GM19351 (cell line): ENCODE data around the gene ZNF169.
A peak's percentile ranks its signal among the peaks of the same experiment; 100 is the strongest.
"Not testable (repeated sequence)": the region's sequence is repeated elsewhere in the genome, so short reads cannot be mapped to it uniquely, and the experiment has no call there.

Experiments used
- ATAC-seq: cut with Tn5 transposase; IDR thresholded peaks from one replicate; pipeline ENCODE4 v1.9.1; 2021; ENCODE audit warnings: mild to moderate bottlenecking, moderate library complexity; ENCODE audit not compliant: unreplicated experiment

ZNF169 gene

DNA sequence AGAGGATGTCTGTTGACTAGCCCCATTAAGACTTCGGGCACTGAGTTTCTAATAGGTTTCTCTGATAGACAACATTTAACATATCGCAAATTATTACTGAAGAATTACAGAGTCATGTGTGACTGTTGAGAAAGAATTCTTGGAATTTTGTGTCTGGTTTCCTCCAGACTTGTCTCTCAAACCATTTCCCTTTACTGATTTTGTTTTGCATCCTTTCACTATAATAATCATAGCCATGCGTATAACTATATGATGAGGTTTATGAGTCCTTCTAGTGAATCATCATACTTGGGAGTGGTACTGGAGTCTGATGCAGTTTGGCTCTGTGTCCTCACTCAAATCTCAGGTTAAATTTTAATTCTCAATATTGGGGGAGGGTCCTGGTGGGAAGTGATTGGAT lies 27.0 kb downstream of the ZNF169 start:
- no peak for ATAC-seq

DNA sequence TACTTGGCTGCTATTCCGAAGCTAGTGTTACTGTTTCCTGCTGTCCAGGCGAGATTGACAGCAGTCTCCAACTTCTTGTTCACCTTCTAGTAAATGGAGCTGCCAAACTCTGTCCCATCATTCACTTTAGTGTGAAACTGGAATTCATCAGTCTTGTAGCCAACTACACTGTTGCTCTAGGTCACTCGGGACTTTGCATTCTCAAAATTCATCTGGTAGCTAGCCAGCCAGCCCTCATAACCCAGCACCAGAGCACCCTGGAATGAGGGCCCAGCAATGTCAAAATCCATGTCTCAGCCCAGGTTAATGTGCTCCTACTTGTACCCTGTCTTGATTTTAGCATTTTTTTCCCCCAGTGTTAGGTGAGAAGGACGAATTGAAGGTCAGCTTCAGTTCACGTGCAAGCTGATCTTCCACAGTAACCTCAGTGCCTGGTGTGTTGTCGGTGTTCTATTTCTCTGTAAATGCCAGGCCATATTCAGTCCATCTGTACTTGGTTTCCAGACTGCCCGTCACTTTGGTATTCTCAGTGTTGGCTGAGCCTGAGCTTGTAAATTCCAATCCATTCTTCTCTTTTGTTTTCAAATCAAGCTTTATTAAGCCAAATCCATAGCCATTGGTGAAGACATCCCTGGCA lies 28.9 kb downstream of the ZNF169 start:
- no peak for ATAC-seq

DNA sequence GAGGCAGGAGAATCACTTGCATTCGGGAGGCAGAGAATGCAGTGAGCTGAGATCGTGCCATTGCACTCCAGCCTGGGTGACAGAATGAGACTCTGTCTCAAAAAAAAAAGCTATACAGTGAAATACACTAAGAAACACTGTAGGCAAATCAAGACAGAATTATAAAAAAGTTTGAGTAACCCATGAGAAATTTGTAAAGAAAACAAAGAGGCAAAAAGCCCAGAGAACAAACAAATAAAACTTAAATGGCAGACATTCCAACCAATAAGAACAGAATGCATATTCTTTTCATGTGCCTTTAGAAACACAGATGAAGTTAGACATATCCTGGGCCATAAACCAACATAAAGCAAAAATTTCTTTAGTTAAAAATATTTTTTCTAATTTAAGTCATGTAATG lies 30.6 kb downstream of the ZNF169 start:
- no peak for ATAC-seq

DNA sequence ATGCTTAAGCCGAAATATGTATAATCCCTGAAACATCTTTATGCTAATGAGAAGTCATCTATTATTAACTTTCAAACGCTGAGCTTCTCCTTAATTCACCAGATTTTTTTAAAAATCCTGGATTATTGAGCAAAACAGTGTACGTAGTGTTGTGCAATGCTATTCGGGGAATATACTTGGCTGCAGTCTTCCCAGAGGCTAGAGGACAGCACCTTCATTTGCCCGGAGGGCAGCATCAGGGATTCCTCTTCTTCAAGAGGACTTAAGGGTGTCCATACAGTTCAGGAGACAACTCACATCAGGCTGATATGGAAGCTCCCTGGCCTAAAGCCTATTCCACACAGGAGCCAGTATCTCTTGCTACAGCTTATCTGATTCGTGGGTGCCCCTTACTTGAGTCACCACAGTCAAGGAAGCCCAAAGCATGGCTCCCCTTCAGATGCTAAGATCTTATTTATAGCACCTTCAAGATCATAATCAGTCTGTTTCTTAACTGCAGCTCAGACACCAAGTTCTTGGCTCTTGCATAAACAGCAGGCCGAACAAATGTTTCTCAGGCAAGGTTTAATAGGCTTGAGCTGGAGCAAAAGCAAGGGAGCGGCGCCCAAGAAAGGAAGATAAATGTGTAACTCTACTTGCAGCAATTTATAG lies 40.0 kb downstream of the ZNF169 start:
- no peak for ATAC-seq

DNA sequence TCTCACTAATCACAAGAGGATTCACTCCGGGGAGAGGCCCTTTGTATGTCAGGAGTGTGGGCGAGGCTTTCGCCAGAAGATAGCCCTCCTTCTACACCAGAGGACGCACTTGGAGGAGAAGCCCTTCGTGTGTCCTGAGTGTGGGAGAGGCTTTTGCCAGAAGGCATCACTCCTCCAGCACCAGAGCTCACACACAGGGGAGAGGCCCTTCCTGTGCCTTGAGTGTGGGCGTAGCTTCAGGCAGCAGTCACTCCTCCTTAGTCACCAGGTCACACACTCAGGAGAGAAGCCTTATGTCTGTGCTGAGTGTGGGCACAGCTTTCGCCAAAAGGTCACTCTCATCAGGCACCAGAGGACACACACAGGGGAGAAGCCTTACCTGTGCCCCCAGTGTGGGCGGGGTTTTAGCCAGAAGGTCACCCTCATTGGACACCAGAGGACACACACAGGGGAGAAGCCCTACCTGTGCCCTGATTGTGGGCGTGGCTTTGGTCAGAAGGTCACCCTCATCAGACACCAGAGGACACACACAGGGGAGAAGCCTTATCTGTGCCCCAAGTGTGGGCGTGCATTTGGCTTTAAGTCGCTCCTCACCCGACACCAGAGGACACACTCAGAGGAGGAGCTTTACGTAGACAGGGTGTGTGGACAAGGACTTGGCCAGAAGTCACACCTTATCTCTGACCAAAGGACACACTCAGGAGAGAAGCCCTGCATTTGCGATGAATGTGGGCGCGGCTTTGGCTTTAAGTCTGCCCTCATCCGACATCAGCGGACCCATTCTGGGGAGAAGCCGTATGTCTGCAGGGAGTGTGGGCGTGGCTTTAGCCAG lies 41.6 kb downstream of the ZNF169 start:
- ATAC-seq: no peak

DNA sequence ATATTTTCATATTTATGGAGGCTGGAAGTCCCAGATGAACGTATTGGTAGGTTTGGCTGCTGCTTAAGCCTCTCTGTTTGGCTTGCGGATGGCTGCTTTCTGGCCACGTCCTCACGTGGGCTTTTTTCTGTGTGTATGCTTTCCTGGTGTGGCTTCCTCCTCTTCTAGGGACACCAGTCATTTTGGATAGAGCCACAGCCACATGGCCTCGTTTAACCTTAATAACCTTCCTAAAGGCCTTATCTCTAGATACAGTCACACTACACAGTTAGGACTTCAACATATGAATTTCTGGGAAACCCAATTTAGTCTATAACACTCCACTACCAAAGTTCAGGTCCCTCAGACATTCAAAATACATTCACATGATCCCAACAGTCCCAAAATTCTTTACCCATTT lies 42.5 kb downstream of the ZNF169 start:
- ATAC-seq: no peak

DNA sequence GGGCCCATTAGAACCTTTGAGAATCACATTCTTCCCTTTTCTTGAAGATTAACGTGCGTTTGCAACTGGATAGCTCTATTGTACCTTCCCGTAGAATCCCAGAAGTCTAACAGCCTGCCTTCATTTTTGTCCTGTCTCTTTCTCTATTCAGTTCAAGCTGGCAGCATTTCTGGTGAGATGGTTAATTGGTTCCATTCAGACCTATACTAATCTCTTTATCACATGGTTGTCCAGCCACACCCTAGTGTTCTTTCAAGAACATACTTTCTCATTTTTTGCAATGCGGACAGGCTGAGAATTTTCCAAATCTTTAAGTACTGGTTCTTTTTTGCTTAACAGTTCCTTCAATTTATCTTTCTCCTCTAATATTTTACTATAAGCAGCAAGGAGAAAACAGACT lies 43.3 kb downstream of the ZNF169 start:
- no peak for ATAC-seq

DNA sequence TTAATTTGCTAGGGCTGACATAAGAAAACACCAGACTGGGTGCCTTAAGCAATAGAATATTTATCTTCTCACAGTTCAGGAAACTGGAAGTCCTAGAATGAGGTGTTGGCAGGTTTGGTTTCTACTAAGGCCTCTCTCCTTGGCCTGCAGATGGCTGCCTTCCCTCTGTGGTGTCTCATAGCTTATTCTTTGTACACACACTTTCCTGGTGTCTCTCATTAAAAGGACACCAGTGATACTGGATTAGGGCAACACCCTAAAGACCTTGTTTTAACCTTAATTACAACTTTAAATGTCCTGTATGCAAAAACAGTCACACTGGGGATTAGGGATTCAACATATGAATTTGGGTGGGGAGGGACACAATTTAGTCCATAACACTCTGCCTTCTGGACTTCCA lies 44.2 kb downstream of the ZNF169 start:
- ATAC-seq: no peak

DNA sequence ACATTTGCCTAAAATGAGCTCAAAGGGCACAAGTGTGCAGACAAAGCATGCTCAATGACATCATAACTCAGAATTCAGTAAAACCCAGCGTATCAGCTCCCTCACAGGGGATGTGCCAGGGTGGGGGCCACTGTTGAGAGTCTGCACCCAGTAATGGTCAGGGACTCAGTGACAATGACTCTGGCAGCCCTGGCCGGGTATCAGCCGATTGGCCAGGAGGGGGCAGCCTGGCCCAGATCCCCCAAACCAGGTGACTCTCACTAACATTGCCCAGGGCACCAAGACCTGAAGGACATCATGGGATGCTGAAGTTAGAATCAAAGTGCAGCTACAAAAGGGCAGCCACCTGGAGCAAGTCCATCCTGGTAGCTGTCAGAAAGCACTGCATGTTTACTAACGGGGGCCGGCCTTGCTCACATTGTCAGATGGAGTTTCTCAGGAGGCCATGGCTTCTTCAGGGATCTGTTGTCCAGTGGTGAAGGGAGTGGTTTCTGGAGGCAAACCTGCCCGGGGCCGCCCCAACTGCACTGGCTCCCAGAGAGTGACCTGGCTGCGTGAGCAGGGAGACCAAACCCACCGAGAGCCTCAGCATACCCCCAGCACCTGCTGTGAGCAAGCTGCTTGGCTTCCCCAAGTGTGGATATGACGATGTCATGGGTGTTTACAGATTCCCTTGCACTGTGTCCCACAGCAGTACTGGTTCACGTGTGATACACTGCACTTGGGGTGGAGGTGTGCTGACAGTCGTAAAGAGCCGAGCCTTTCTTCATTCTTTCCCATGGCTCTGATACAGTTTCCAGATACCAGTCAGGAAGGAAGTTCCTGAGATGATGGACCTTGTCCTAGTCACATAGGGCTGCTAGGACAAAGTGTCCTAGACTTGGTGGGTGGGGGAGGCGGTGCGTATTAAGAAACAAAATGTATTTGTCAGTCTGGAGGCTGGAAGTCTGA lies 56.2 kb downstream of the ZNF169 start:
- not testable (repeated sequence) for ATAC-seq

DNA sequence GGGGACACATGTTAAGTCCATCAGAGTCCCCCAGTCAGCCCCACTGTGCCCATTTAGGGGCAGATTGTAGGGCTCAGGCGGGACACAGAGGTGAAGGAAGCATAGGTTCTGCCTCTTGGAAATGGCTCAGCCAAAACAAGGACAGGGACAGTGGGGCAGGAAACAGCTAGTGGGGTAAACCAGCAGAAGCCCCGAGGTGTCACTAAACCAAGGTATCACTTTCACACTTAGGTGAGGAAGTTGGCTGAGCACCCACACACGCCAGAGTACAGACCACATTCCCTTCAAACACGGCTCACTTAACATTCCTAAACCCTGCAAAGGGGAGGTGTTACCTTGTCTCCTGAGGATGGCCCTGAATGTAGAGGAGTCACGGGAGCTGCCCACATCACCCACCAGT lies 57.1 kb downstream of the ZNF169 start:
- ATAC-seq: peak; percentile 66

DNA sequence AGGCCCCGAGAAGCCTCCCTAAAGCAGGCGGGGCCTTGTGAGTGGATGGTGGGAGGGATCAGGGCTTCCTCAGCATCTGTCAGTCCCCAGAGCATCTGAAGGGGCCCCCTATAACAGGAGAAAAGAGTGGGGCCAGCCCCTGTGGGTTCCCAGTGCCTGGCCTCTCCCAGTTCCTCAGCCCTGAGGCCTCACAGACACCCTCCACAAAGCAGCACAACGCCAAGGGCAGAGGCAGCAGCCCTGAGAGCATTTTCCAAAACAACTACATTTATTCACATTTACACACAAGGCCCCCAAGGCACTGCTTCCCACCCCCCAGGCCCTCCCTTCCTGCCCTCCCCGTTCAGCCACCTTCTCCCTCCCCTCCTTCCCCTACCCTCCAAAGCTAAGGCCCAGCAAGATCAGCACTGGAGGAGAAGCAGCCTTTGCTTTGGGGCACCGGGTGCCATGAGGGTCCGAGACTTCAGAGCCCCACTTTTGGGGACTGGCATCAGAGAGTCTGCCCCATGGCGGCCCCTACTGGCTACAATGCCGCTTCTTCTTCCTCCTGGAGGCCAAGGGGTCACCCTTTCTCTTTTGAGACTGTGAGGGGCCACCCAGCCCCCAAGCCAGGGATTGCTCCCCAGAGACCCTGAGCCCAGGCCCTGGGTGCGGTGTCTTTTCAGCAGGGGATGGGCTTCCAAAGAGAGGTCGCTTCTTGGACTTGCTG lies 59.0 kb downstream of the ZNF169 start:
- not testable (repeated sequence) for ATAC-seq

DNA sequence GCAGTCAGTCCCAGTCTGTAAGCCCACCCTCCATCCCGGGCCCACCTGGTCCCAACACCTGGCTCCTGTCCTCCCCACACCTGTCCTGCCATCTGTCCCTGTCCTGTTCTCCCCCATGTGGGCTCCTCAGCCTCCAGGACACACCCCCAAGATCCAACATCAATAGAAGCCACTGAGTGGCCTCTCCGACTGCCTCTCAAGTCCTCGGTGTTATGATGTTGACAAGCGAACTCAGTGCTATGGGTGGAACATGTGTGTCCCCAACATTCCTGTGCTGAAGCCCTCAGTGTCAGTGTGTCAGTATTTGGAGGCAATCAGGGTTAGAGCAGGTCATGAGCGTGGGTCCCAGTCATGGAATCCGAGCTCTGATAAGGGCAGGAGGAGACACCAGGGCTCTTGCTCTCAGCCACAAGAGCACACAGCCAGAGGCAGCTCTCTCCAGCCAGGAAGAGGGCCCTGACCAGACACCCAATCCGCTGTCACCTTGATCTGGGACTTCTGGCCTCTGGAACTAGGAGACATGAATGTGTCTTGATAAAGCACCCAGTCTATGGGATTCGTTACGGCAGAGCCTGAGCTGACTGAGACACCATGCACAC lies 63.3 kb downstream of the ZNF169 start:
- not testable (repeated sequence) for ATAC-seq

DNA sequence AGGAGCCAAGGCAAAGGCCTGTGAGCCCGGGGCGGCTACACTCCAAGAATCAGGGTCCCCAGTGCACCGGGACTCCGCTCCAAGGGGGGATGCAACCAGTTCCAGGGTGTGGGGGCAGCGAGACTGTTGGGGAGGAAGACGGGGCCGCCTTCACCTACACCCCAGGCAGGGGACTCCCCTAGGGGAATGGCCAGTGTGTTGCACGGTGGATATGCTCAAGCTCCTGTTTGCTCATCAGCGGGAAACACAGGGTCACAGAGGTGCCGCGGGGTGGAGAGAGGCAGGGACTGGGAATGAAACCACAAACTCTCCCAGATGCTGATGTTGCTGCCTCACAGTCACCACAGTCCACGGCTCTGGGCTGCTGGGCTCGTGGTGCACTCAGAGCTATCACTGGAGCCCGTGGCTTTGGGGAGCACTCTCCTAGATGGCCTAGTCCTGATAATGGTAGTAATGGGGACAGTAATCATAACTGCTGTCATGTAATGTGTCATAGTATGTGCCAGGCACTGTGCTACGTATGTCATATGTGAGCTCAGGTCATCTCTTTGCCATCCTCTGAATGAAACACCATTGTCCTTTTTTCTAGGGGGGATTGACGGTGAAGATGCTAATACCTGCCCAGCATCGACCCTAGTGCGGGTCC lies 64.2 kb downstream of the ZNF169 start:
- ATAC-seq: not testable (repeated sequence)

DNA sequence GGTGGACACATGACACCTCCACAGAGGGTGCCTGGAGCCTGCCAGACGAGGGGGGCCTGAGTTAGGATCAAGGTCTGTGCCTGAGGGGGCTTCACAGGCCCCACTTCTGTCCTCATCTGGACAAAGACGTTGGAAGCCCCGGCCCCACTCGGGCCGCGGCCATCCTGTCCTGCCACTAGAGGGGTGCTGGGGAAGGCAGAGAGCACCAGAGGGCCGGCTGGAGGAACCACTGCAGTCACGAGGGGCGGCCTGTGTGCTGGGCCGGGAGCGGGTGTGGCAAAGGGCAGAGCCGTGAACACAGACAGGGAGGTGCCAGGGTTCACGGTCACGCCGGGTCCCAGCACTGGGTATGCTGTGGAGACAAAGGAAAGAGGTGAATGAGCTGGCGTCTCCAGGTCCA lies 66.5 kb downstream of the ZNF169 start:
- not testable (repeated sequence) for ATAC-seq

DNA sequence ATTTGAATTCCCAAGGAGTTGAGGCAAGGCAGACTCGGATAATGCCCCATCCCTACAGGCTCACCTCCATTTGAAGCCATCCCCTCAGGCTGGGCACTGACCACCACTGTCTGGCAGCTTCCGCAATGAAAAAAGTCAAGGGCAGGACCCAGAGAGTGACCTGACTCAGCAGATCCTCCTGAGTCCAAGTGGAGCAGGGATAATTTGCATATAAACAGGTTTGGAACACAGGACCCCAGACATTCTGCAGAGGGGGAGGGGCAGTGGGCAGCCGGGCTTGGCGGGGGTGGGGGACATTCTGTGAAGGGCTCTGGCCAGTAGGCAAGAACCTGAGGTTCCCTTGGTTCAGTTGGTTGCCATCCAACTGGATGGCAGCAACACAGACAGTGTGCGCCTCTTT lies 69.4 kb downstream of the ZNF169 start, which contains the start of gene NUTM2F:
Gene NUTM2F, minus strand, starts transcription at position 101 of the 400 bp plus-strand sequence. Its CDS starts 21 bp downstream, at position 80.
- ATAC-seq: not testable (repeated sequence)

DNA sequence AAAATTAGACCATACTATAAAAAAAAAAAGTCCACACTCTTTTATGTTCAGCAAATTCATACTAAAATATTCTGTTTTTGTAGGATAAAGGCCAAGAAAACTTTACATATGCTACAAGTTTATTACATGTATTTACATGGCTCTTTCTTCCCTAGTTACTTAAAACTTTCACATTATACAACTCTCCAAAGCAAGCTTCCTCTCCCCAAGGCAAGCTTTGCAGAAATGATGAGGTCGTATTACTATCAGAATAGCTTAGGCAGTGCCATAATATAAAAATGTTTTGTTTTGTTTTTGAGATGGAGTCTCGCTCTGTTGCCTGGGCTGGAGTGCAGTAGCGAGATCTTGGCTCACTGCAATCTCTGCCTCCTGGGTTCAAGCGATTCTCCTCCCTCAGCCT lies 77.3 kb downstream of the ZNF169 start:
- ATAC-seq: not testable (repeated sequence)

DNA sequence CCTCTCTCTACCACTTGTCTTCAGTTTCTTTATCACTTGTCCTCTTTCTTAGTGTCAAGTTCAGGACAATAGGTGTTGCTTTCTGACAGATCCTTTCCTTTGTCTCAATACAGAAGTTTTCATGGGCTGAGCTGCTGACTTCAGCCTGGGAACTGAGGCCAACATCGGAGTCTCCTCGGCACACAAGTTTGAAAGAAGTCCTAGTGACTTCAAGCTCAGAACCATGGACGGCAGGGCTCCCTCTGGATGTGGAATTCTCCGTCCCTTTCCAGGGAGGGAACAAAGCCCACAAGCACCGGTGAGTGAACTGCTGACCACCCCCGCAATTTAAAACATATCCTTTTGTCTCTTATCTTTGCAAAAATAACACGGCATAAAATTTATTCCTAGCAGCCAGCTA lies 79.6 kb downstream of the ZNF169 start:
- not testable (repeated sequence) for ATAC-seq

DNA sequence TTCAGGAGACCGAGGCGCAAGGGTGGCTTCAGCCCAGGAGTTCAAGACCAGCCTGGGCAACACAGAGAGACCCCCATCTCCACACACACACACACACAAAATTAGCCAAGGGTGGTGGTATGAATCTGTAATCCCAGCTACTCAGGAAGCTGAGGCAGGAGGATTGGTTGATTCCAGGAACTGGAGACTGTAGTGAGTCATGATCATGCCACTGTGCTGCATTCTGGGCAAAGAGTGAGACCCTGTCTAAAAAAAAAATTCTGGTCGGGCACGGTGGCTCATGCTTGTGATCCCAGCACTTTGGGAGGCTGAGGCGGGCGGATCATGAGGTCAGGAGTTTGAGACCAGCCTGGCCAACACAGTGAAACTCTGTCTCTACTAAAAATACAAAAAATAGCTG lies 80.6 kb downstream of the ZNF169 start:
- ATAC-seq: not testable (repeated sequence)

DNA sequence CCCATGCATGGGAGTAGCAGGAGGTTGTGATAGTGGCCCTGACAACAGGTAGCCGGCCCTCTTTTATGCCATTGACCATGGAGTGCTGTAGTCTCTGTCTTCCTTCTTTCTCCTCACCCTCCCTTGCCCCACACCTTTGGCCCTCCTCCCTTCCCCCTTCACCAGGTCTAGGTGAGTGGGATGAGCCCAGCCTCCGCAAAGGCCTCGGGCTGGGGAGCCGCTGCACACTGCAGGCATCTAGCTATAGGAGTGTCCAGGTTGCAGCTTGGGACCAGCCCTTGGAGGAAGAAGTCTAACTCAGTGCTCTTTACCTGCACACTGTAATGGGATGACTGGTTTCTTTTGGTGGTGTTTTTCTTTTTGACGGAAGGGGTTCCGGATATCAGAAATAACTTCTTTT lies 81.7 kb downstream of the ZNF169 start:
- ATAC-seq: not testable (repeated sequence)
